ENCODE results near the gene KIAA1217.

KIAA1217 gene

GRCh38 chr10:24554036-24554435 is 345.1 kb downstream of the KIAA1217 start:
- no peak overlapping the region for H3K4me3 ChIP-seq (ENCODE audit: low read depth in 1 of 2, low read length in 2 of 2)
- H3K9me3 ChIP-seq (ENCODE audit: low read length): no peaks in the 10 kb centered on the region
- H3K9ac ChIP-seq (ENCODE audit: low read length): no peak overlapping the region
- H3K36me3 ChIP-seq (ENCODE audit: insufficient read depth, low read length): no peaks in the 10 kb centered on the region
- no peak overlapping the region for H3K27ac ChIP-seq (ENCODE audit: low read depth, low read length)
- H3K27me3 ChIP-seq (ENCODE audit: control insufficient read depth in 1 of 2, insufficient read depth in 2 of 2, low read length in 2 of 2): no peaks in the 10 kb centered on the region
- H3K4me1 ChIP-seq (ENCODE audit: insufficient read depth, low read length): no peaks in the 10 kb centered on the region

- Histone ChIP-seq H3K27me3 (ENCODE audit: control insufficient read depth in 1 of 2, insufficient read depth in 2 of 2, low read length in 2 of 2) (no peaks in the 10 kb centered on the region), H3K9ac (ENCODE audit: low read length) (no peak overlapping the region), H3K27ac (ENCODE audit: low read depth, low read length) (no peak overlapping the region), H3K4me1 (ENCODE audit: insufficient read depth, low read length) (no peaks in the 10 kb centered on the region), H3K4me3 (ENCODE audit: low read depth in 1 of 2, low read length in 2 of 2) (no peak overlapping the region), H3K9me3 (ENCODE audit: low read length) (no peaks in the 10 kb centered on the region), H3K36me3 (ENCODE audit: insufficient read depth, low read length) (no peaks in the 10 kb centered on the region)
These were observed 347.3 kb downstream of the KIAA1217 start for GRCh38 chr10:24556126-24556749.

- Histone ChIP-seq H3K4me3 (ENCODE audit: low read depth in 1 of 2, low read length in 2 of 2) (no peak overlapping the region), H3K27me3 (ENCODE audit: control insufficient read depth in 1 of 2, insufficient read depth in 2 of 2, low read length in 2 of 2) (no peaks in the 10 kb centered on the region), H3K36me3 (ENCODE audit: insufficient read depth, low read length) (no peaks in the 10 kb centered on the region), H3K9me3 (ENCODE audit: low read length) (no peaks in the 10 kb centered on the region), H3K27ac (ENCODE audit: low read depth, low read length) (no peak overlapping the region), H3K4me1 (ENCODE audit: insufficient read depth, low read length) (no peaks in the 10 kb centered on the region), H3K9ac (ENCODE audit: low read length) (no peak overlapping the region)
These were observed 348.1 kb downstream of the KIAA1217 start for GRCh38 chr10:24556750-24557742.

- Histone ChIP-seq H3K27me3 (ENCODE audit: control insufficient read depth in 1 of 2, insufficient read depth in 2 of 2, low read length in 2 of 2) (no peaks in the 10 kb centered on the region), H3K9me3 (ENCODE audit: low read length) (no peaks in the 10 kb centered on the region), H3K36me3 (ENCODE audit: insufficient read depth, low read length) (no peaks in the 10 kb centered on the region), H3K4me3 (ENCODE audit: low read depth in 1 of 2, low read length in 2 of 2) (no peak overlapping the region), H3K27ac (ENCODE audit: low read depth, low read length) (no peak overlapping the region), H3K4me1 (ENCODE audit: insufficient read depth, low read length) (no peaks in the 10 kb centered on the region), H3K9ac (ENCODE audit: low read length) (no peak overlapping the region)
These were observed 352.5 kb downstream of the KIAA1217 start for GRCh38 chr10:24561453-24561852.

- no peak overlapping the region for H3K9ac ChIP-seq (ENCODE audit: low read length)
- no peak overlapping the region for H3K4me3 ChIP-seq (ENCODE audit: low read depth in 1 of 2, low read length in 2 of 2)
- no peak overlapping the region for H3K27ac ChIP-seq (ENCODE audit: low read depth, low read length)
- H3K4me1 ChIP-seq (ENCODE audit: insufficient read depth, low read length): no peaks in the 10 kb centered on the region
- H3K36me3 ChIP-seq (ENCODE audit: insufficient read depth, low read length): no peaks in the 10 kb centered on the region
- no peaks in the 10 kb centered on the region for H3K9me3 ChIP-seq (ENCODE audit: low read length)
- H3K27me3 ChIP-seq (ENCODE audit: control insufficient read depth in 1 of 2, insufficient read depth in 2 of 2, low read length in 2 of 2): no peaks in the 10 kb centered on the region
These were observed 359.1 kb downstream of the KIAA1217 start for GRCh38 chr10:24568042-24568441.

- no peaks in the 10 kb centered on the region for H3K27me3 ChIP-seq (ENCODE audit: control insufficient read depth in 1 of 2, insufficient read depth in 2 of 2, low read length in 2 of 2)
- no peak overlapping the region for H3K9ac ChIP-seq (ENCODE audit: low read length)
- no peaks in the 10 kb centered on the region for H3K9me3 ChIP-seq (ENCODE audit: low read length)
- H3K4me3 ChIP-seq (ENCODE audit: low read depth in 1 of 2, low read length in 2 of 2): no peak overlapping the region
- H3K36me3 ChIP-seq (ENCODE audit: insufficient read depth, low read length): no peaks in the 10 kb centered on the region
- H3K4me1 ChIP-seq (ENCODE audit: insufficient read depth, low read length): no peaks in the 10 kb centered on the region
- H3K27ac ChIP-seq (ENCODE audit: low read depth, low read length): no peak overlapping the region
These were observed 360.4 kb downstream of the KIAA1217 start for GRCh38 chr10:24569330-24569796.

- no peaks in the 10 kb centered on the region for H3K36me3 ChIP-seq (ENCODE audit: insufficient read depth, low read length)
- no peaks in the 10 kb centered on the region for H3K27me3 ChIP-seq (ENCODE audit: control insufficient read depth in 1 of 2, insufficient read depth in 2 of 2, low read length in 2 of 2)
- no peaks in the 10 kb centered on the region for H3K9me3 ChIP-seq (ENCODE audit: low read length)
- no peak overlapping the region for H3K9ac ChIP-seq (ENCODE audit: low read length)
- H3K27ac ChIP-seq (ENCODE audit: low read depth, low read length): no peak overlapping the region
- H3K4me3 ChIP-seq (ENCODE audit: low read depth in 1 of 2, low read length in 2 of 2): no peak overlapping the region
- no peaks in the 10 kb centered on the region for H3K4me1 ChIP-seq (ENCODE audit: insufficient read depth, low read length)
These were observed 361.1 kb downstream of the KIAA1217 start for GRCh38 chr10:24569828-24570657.

- Histone ChIP-seq H3K9me3 (ENCODE audit: low read length) (no peaks in the 10 kb centered on the region), H3K9ac (ENCODE audit: low read length) (no peak overlapping the region), H3K4me3 (ENCODE audit: low read depth in 1 of 2, low read length in 2 of 2) (no peak overlapping the region), H3K27me3 (ENCODE audit: control insufficient read depth in 1 of 2, insufficient read depth in 2 of 2, low read length in 2 of 2) (no peaks in the 10 kb centered on the region), H3K36me3 (ENCODE audit: insufficient read depth, low read length) (no peaks in the 10 kb centered on the region), H3K27ac (ENCODE audit: low read depth, low read length) (no peak overlapping the region), H3K4me1 (ENCODE audit: insufficient read depth, low read length) (no peaks in the 10 kb centered on the region)
These were observed 361.9 kb downstream of the KIAA1217 start for GRCh38 chr10:24570658-24571426.

- Histone ChIP-seq H3K36me3 (ENCODE audit: insufficient read depth, low read length) (no peaks in the 10 kb centered on the region), H3K9me3 (ENCODE audit: low read length) (no peaks in the 10 kb centered on the region), H3K4me3 (ENCODE audit: low read depth in 1 of 2, low read length in 2 of 2) (no peak overlapping the region), H3K27ac (ENCODE audit: low read depth, low read length) (no peak overlapping the region), H3K4me1 (ENCODE audit: insufficient read depth, low read length) (no peaks in the 10 kb centered on the region), H3K9ac (ENCODE audit: low read length) (no peak overlapping the region), H3K27me3 (ENCODE audit: control insufficient read depth in 1 of 2, insufficient read depth in 2 of 2, low read length in 2 of 2) (no peaks in the 10 kb centered on the region)
These were observed 363.0 kb downstream of the KIAA1217 start for GRCh38 chr10:24571870-24572450.

- Histone ChIP-seq H3K27ac (ENCODE audit: low read depth, low read length) (no peak overlapping the region), H3K4me3 (ENCODE audit: low read depth in 1 of 2, low read length in 2 of 2) (no peak overlapping the region), H3K27me3 (ENCODE audit: control insufficient read depth in 1 of 2, insufficient read depth in 2 of 2, low read length in 2 of 2) (no peaks in the 10 kb centered on the region), H3K36me3 (ENCODE audit: insufficient read depth, low read length) (no peaks in the 10 kb centered on the region), H3K4me1 (ENCODE audit: insufficient read depth, low read length) (no peaks in the 10 kb centered on the region), H3K9me3 (ENCODE audit: low read length) (no peaks in the 10 kb centered on the region), H3K9ac (ENCODE audit: low read length) (no peak overlapping the region)
These were observed 365.2 kb downstream of the KIAA1217 start for GRCh38 chr10:24574161-24574560.

Measured in muscle layer of colon (tissue), 2 donors.